DOHH2 (cell line): ENCODE data around the gene MTARC1.

Experiments
- EZH2phosphoT487 ChIP-seq: fragments of 200-600 bp; sonication (generic); IDR thresholded peaks from 2 replicates; pipeline ENCODE4 v1.6.1; 2017; ENCODE audit warnings: borderline replicate concordance, mild to moderate bottlenecking, antibody characterized with exemption, low read length, moderate library complexity, mixed read lengths
- TF ChIP-seq, protein P1 (sequence below): fragments of 200-600 bp; sonication (generic); IDR thresholded peaks from one replicate; pipeline ENCODE4 v1.5.1; 2014; ENCODE audit warnings: antibody characterized with exemption, mild to moderate bottlenecking, low read depth, low read length; ENCODE audit not compliant: poor library complexity, severe bottlenecking

DNA sequence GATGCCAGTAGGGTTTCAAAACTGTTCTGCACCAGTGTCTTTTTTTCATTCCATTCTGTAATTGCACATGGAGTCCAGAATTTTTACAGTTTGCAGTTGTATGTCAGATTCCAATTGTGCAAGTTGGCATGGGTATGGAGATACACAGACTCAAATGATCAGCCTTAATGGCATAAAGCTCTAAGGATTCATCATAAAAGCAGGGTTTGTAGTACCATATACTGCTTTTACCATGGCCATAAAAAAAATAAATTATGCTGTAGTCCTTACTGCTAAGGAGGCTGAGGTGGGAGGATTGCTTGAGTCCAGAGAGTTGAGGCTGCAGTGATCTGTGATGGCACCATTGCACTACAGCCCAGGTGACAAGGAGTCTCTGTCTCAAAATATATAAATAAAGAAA lies 10.3 kb downstream of the MTARC1 start:
- TF ChIP-seq, protein P1, sequence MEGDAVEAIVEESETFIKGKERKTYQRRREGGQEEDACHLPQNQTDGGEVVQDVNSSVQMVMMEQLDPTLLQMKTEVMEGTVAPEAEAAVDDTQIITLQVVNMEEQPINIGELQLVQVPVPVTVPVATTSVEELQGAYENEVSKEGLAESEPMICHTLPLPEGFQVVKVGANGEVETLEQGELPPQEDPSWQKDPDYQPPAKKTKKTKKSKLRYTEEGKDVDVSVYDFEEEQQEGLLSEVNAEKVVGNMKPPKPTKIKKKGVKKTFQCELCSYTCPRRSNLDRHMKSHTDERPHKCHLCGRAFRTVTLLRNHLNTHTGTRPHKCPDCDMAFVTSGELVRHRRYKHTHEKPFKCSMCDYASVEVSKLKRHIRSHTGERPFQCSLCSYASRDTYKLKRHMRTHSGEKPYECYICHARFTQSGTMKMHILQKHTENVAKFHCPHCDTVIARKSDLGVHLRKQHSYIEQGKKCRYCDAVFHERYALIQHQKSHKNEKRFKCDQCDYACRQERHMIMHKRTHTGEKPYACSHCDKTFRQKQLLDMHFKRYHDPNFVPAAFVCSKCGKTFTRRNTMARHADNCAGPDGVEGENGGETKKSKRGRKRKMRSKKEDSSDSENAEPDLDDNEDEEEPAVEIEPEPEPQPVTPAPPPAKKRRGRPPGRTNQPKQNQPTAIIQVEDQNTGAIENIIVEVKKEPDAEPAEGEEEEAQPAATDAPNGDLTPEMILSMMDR, result no peak
- TF ChIP-seq EZH2phosphoT487, result no peak
